Jurkat, Clone E6-1 (cell line): ENCODE measurements around the gene GSK3B.
"Not testable (repeated sequence)": the region's sequence is repeated elsewhere in the genome, so short reads cannot be mapped to it uniquely, and the experiment has no call there.

Experiments used
- DNase-seq: peaks from one replicate; pipeline ENCODE4 v3.0.0-alpha.2; 2011; ENCODE audit warnings: low read depth, low spot score
- H3K4me3 ChIP-seq: 2 replicates; pipeline ENCODE4 v1.5.1; 2011; ENCODE audit warnings: mild to moderate bottlenecking, low read length, control low read depth, moderate library complexity

GSK3B gene

DNA sequence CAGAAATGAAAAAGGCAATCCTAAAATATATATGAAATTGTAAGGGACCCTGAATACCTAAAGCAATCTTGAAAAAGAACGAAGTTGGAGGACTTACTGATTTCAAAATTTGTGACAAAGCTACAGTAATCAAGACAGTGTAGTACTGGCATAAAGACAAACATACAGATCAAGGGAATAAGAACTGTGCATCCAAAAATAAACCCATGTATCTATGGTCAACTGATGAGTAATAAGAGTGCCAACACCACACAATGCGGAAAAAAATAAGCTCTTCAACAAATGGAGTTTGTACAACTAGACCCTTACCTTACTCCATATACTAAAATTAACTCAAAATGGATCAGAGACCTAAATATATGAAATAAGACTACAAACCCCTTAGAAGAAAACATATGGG lies 29.6 kb downstream of the GSK3B start:
- H3K4me3 ChIP-seq, result no peak overlapping the region
- no peak for DNase-seq

DNA sequence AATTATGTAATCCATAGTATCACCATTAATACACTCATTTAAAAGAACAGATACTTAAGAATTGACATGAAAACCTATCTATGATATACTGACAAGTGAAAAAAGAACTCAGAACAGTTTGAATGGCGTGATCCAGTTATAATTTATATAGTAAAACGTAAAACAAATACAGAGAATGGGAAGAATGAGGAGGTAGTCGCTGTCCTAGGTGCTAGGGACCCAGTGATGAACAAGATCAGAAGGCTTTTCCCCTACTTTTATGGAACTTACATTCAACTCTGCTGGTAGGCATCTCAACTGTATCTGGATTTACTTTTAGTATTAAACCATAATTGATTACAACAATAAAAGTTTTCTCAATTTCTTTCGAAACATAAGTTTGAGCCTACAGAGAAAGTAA lies 31.8 kb downstream of the GSK3B start:
- DNase-seq, result no peak
- H3K4me3 ChIP-seq, result no peak overlapping the region

DNA sequence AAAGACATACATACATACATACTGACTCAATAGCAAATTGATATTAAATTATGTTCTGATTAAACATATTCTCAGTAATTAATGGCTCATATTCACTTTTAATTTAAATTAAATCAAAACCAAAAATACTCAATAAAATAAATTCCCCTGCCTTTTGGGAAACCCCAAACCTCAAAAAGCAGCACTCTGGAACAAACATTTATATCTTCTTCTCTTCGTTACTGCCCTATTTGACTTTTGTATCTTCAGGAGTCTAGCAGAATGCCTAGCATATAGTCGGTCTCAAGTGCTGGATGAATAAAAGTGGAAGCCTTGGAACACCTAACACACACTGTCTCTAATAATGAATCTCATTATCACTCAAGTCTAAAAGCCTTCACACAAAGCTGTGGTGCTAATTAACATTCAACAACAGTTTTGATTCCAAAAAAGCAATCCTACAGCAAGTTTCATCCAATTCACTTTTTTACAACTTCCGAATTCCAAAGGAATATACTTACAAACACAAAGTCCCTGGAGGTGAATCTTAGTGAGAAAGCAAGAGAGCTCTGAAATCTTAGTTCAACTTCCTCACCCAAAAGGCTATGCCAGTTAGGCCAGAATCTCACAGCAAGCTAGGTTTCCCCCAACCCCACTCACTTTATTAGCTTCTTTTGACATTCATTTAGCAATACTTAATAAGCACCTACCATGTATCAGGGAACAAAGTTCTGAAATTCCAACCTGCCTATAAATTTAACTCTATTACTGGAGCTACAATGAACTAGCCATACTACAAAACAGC lies 35.0 kb downstream of the GSK3B start:
- H3K4me3 ChIP-seq, result no peak overlapping the region
- no peak for DNase-seq

DNA sequence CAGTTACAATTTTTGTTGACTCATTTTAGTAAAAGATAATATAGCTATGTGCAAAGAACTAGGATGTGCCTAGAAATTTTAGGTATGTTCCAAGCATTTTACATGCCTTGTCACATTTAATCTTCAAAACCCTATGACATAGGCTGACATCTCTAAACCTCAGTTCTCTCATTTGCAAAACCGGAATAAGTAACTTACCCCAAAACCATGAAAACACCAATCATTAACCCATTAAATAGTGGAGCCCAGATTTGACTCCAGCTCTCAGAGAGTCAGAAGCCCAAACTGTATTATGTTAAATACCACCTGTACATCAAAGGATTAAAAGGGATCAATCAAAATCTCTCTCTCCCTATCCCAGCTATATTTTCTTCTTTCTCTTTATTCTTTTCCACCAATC lies 36.6 kb downstream of the GSK3B start:
- no peak for DNase-seq
- no peak overlapping the region for H3K4me3 ChIP-seq

DNA sequence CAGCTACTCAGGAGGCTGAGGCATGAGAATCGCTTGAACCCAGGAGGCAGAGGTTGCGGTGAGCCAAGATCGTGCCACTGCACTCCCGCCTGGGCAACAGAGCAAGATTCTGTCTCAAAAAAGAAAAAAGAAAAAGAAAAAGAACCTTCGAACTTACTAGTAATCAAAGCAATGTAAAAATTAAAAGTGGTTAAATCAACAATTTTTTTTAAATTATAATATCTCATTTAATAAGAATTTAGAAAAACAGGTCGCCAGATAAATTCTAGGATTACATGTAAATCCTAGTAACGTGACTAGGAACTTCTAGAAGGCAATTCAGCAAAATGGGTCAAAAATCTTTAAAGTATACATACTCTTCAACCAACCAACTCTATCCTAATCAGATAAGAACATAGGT lies 37.2 kb downstream of the GSK3B start:
- no peak for DNase-seq
- no peak overlapping the region for H3K4me3 ChIP-seq

DNA sequence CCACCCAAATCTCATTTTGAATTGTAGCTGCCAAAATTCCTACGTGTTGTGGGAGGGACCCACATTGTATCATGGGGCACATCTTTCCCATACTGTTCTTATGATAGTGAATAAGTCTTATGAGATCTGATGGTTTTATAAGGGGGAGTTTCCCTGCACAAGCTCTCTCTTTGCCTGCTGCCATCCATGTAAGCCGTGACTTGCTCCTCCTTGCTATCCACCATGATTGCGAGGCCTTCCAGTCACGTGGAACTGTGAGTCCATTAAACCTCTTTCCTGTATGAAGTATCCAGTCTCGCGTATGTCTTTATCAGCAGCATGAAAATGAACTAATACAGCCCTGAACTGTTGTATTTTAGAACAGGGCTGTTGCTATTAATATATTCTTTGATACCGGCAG lies 40.6 kb downstream of the GSK3B start:
- DNase-seq, H3K4me3 ChIP-seq: not testable (repeated sequence)

DNA sequence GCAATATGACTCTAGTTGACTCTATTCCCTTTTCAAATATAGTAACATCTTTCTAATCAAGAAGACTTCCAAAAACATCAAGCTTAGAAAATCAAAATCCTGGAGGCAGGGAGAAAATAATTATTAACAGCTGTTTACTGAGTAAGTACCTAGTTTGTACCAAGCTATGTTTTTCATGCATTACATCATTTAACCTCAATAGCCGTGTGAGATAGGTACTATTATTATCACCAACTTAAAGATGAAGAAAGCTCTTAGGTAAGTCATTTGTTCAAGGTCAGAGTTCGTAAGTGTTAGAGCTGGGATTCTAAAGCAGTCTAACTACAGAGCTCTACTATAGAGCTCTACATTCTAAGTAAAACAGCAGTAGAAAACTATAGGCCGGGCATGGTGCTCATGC lies 41.6 kb downstream of the GSK3B start:
- no peak overlapping the region for H3K4me3 ChIP-seq
- DNase-seq, result no peak

DNA sequence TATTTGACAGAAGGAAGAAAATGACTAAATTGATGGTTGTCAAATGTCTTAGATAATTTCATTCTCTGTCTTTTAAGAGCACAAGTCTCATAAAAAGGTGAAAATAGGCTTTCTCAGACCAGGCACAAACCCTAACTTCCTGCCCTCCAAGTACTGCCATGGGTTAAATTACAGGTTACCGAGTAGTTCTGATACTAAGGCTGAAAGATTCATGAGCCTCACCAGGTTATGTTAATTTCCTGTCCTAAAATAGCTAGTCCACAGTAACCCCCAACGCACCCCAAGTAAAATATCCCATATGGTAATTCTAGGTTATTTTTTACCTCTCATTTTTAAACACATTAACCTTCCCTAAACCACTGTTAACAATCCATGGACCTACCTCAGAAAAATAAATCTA lies 42.0 kb downstream of the GSK3B start:
- DNase-seq, result no peak
- no peak overlapping the region for H3K4me3 ChIP-seq

DNA sequence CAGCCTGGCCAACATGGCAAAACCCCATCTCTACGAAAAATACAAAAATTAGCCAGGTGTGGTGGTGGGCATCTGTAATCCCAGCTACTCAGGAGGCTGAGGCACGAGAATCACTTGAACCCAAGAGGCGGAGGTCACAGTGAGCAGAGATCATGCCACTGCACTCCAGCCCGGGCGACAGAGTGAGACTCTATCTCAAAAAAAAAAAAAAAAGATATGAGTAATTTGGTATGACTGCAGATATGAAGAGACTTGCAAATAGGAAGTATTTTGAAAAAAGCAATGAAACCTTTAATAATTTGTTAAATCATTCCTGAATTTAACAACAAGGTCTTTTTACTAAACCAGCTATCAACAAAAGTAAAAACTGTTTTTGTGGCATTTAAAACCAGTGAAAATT lies 42.7 kb downstream of the GSK3B start:
- DNase-seq, H3K4me3 ChIP-seq: not testable (repeated sequence)

DNA sequence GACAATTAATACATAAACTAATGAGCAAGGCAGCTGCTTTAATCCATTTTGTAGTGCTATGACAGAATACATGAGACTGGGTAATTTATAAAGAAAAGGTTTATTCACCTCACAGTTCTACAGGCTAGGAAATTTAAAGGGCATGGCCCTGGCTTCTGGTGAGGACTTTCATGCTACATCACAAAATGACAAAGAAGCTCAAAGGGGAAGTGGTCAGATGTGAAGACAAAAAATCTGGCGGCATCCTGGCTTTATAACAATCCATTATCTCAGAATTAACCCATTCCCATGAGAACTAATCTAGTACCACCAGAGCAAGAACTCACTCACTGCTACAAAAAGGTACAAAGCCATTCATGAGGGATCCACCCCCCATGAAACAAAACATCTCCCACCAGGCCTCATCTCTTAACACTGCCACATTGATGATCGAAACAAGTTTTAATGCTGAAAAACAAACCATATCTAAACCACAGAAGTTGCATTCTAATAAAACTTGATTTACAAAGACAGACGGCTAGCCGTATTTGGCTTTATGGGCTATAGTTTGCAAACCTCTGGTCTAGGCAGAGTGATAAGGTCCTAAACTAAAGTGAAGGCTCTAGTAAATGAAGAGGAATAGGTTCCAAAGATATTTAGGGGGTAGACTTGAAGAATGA lies 44.2 kb downstream of the GSK3B start:
- no peak for DNase-seq
- no peak overlapping the region for H3K4me3 ChIP-seq

DNA sequence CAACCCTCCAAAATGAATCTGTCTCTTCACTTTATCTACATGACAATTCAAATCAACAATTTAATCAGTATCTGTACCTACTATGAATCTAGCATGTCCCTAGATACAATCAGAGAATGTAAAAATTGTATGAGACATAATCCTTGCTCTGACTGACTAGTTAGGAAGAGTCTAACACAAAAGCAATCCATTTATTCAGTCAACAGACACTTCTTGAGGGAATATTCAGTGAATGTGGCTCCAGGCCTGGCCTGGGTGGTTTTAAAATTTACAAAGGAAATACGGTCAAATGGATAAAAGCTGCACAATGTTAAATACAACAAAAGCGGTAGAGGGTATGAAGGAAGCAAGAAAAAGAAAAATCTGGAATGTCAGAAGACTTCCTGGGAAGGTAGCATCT lies 45.2 kb downstream of the GSK3B start:
- no peak for DNase-seq
- no peak overlapping the region for H3K4me3 ChIP-seq

DNA sequence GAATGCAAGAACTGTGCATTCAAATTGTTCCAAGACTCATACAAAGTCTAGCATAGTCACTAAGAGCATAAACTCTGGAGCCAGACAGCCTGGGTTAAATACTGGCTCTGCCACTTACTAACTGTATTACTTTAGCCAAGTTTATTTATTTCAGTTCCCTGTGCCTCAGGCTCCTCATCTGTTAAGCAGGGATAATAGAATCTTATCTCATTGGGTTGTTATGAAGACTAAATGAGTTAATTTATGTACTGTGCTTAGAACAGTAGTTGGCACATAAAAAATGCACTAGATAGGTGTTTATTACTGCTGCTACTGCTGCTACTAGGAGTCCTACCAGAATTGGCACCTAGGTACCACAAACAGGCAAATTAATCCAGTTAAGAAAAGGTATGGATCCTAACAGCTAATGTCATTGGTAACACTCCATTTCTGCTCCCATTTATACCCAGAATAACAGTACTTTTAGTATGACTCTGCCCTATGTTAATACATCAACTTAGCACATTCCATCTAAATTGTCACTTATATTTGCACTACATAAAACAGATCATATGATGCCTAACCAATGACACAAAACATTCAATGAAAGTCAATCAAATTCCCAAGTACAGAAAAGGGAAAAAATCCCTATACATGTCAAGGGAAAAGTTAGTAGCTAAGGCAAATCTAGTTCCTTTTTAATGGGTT lies 45.7 kb downstream of the GSK3B start:
- DNase-seq, result no peak

DNA sequence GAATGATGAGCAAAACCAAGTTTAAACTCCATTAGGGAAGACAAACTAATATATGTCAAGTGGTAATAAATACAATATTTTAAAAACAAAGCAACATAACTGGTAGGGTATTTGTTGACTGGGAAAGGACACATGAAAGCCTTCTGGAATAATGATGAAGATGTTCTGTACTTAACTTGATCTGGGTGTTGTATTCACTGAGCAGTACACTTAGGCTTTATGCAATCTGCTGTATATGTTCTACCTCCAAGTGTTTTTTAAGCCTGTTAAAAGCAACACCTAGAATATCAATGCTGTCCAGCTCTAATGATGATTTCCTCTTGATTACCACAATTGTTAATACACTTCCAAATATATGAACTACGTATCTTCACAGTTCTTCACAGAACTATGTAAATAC lies 46.6 kb downstream of the GSK3B start:
- no peak for DNase-seq

More for the DNA sequence above, 45.7 kb downstream of the GSK3B start:
- H3K4me3 ChIP-seq, result no peak overlapping the region

DNA sequence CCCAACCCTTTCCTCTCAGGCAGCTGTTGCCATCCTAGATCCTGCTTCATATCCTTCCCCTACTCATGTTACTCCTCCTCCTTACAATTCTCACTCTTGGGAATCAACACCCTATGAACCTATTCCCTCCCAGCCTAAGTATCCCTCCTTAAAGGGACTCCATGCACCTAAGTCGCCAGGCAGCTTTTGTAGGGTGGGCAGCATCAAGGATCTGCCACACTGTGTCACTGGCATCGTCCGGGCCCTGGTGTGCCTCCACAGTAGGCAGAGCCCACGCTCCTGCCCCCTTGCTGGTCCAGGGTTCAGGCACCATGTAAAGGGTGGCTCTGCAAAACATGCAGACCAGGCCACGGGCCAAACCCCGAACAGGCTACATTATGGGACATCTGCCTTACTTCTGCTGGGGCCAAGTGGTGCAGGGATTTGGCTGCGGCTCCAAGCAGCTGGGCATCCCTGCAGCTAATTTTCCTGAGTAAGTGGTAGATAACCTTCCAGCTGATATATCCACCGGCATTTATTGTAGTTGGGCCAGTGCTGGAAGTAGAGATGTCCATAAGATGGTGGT lies 53.4 kb downstream of the GSK3B start:
- no peak for DNase-seq
- no peak overlapping the region for H3K4me3 ChIP-seq

More for the DNA sequence above, 46.6 kb downstream of the GSK3B start:
- no peak overlapping the region for H3K4me3 ChIP-seq

DNA sequence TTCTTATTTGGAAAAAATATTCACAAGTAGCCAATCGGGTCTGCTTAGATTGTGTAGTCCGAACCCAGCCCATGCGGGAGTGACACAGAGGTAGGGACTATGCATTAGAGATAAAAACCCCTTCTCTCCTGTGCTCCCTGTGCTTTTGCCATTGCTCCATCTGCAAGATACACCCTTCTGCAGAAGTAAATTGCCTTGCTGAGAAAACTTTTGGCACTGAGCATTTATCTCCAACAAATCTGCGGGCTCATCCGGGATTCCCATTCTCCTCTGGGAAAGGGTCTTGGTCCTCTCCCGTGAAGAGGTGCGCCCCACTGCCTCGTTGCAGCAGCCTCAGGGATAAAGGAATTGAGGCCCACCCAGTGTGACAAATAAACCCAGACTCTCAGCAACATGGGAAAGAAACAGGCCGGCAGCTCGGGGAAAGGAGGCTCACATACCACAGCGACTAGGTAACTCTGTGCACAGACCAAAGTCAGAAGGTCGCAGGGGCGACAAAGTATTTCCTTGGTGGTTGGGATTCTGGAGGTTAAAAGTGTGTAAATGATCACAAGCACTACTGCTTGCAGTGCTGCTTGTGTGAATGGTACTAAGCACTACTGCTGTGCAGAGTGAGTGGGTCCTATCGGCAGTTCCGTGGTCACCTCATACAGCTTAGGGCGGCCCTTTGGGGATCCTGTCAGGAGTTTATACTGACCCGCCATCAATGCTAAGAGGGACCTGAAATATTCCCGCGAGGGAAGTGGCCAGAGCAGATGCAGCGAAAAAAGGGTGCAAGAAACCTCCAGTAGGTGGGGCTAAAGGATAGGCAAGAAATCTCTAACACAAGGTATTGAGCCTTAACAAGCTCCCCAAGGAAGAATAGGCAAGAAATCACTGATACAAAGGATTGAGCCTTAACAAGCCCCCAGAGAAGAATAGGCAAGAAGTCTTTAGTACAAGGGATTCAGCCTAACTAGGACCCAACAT lies 54.3 kb downstream of the GSK3B start:
- no peak overlapping the region for H3K4me3 ChIP-seq
- no peak for DNase-seq

DNA sequence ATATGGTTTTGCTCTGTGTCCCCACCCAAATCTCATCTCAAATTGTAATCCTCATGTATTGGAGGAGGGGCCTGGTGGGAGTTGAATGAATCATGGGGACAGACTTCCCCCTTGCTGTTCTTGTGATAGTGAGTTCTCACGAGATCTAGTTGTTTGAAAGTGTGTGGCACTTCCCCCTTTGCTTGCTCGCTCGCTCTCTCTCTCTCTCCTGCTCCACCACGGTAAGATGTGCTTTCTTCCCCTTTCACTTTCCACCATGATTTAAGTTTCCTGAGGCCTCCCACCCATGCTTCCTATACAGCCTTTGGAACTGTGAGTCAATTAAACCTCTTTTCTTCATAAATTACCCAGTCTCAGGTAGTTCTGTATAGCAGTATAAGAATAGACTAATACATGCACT lies 60.7 kb downstream of the GSK3B start:
- DNase-seq, result no peak

DNA sequence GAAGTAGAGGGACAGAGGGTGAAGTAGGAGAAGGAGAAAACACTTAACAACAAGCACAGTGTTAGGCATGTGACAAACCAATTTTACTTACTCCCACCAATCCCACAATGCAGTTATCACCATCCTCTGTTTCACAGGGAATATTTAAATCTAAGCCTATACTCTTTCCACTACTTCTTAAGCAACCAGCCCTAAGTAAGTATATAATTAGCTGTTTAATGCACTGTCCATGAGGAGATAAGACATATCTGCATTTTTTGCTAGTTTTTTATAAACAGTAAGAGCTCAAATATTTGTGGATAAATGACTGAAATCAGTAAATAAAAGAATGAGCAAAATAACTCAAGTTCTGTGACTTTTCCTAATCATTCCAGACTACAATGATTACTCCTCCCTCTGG lies 62.7 kb downstream of the GSK3B start:
- DNase-seq, result no peak
- H3K4me3 ChIP-seq, result no peak overlapping the region

More for the DNA sequence above, 60.7 kb downstream of the GSK3B start:
- H3K4me3 ChIP-seq, result no peak overlapping the region

DNA sequence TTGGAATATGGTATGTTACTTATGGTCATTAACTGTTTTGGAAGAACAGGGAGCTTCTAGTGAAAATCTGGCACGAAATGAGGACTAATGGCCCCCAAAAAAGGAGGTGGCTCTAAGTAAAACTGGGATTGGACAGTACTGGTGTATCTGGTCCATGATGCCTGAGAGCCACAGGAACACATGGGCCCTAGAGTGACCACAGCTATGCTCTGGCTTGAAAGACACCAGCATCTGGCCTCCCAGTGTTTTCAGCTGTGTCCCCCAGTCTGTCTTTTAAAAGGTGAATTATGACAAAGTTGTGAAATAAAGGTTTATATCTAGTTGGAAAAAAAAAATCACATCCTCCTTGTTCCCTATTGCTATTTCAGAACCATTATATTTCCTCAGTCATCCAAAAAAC lies 64.5 kb downstream of the GSK3B start:
- no peak overlapping the region for H3K4me3 ChIP-seq
- DNase-seq, result no peak
